Measurements from ENCODE around the gene TRRAP. TPM values are rescaled to one million over a fixed set of nuclear protein-coding genes. Genes with fewer than 3 reads are reported as not detected.

TRRAP gene
- total RNA-seq, 1 donor from 2014 or later = 35.6 TPM

DNA sequence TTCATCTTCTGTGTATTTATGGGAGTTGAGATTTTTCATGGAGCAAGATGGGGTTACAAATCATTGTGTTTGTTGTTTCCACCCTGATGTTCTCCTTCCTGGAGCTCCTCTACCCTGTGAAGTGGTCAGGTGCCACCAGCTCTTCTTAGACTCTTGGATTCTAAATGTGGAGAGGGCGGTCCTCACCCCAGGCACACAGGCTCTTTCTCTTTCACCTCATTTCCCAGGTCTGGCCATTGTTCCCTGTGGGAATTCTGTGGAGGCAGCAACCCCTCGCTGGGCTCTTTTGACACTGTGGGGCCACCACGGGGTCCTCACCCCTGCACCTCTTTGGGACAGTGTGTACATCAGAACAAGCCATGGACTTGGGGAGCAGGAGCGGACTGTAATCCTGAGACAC lies 95.9 kb downstream of the TRRAP start:
- ATAC-seq (no peak), DNase-seq (peak; percentile 32)
- Histone ChIP-seq H3K27me3 (no peaks in the 10 kb centered on the region), H3K4me1 (no peaks in the 10 kb centered on the region), H3K27ac (no peak overlapping the region), H3K36me3 (peaks cover 100% of the 10 kb centered on the region), H3K4me3 (no peak overlapping the region), H3K9me3 (no peaks in the 10 kb centered on the region)
- TF ChIP-seq CTCF (IDR thresholded peaks at IDR 0.05) = no peak
- intact Hi-C loops (cut with DNase I) = loop anchor here (10.0 kb wide), 1 partner anchor 69 kb away; no protein-coding TSS in a partner anchor

GRCh38 chr7:98974906-98975816 lies 96.8 kb downstream of the TRRAP start:
- intact Hi-C loops (cut with DNase I) = loop anchor here (10.0 kb wide), 1 partner anchor 70 kb away; no protein-coding TSS in a partner anchor
- H3K4me3 ChIP-seq = no peak overlapping the region
- H3K27ac ChIP-seq = no peak overlapping the region
- H3K4me1 ChIP-seq = no peaks in the 10 kb centered on the region
- peaks cover 100% of the 10 kb centered on the region for H3K36me3 ChIP-seq
- no peak for TF ChIP-seq CTCF (IDR thresholded peaks at IDR 0.05)
- ATAC-seq (no peak), DNase-seq (no peak)
- H3K27me3 ChIP-seq = no peaks in the 10 kb centered on the region
- H3K9me3 ChIP-seq = no peaks in the 10 kb centered on the region

DNA sequence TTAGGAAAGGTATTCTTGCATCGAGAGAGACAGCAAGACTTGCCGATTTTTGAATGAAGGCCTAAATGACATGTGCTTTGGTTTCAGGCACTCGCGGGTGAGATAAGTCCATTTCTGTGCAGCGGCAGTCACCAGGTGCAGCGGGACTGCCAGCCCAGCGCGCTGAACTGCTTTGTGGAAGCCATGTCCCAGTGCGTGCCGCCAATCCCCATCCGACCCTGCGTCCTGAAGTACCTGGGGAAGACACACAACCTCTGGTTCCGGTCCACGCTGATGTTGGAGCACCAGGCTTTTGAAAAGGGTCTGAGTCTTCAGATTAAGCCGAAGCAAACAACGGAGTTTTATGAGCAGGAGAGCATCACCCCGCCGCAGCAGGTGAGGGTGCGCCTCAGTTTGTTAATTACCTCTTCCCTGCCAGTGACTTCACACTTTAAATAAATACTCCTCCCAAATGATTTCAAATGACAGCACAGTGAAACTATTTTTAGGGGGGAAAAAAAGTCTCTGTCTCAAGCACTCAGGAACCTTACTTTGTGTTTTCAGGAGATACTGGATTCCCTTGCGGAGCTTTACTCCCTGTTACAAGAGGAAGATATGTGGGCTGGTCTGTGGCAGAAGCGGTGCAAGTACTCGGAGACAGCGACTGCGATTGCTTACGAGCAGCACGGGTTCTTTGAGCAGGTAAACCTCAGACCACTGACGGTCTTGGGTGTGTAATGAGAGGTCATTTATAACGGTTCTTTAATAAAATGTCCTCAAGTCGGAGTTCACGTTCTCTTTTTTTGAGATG lies 98.3 kb downstream of the TRRAP start:
- intact Hi-C loops (cut with DNase I) = loop anchor here (10.0 kb wide), 1 partner anchor 72 kb away; no protein-coding TSS in a partner anchor
- H3K27me3 ChIP-seq = no peaks in the 10 kb centered on the region
- no peaks in the 10 kb centered on the region for H3K4me1 ChIP-seq
- peak; percentile 58 for DNase-seq
- no peak overlapping the region for H3K27ac ChIP-seq
- ATAC-seq = no peak
- no peaks in the 10 kb centered on the region for H3K9me3 ChIP-seq
- H3K4me3 ChIP-seq = no peak overlapping the region
- H3K36me3 ChIP-seq = peaks cover 100% of the 10 kb centered on the region
- no peak for TF ChIP-seq CTCF (IDR thresholded peaks at IDR 0.05)

- Histone ChIP-seq H3K4me3 (no peak overlapping the region), H3K27ac (no peak overlapping the region), H3K4me1 (no peaks in the 10 kb centered on the region), H3K36me3 (peaks cover 100% of the 10 kb centered on the region), H3K9me3 (no peaks in the 10 kb centered on the region), H3K27me3 (no peaks in the 10 kb centered on the region)
- intact Hi-C loops (cut with DNase I) = loop anchor here (10.0 kb wide), 1 partner anchor 74 kb away; no protein-coding TSS in a partner anchor
- no peak for TF ChIP-seq CTCF (IDR thresholded peaks at IDR 0.05)
- ATAC-seq (no peak), DNase-seq (peak; percentile 41)
Observed at GRCh38 chr7:98978672-98979071, 100.3 kb downstream of the TRRAP start.

DNA sequence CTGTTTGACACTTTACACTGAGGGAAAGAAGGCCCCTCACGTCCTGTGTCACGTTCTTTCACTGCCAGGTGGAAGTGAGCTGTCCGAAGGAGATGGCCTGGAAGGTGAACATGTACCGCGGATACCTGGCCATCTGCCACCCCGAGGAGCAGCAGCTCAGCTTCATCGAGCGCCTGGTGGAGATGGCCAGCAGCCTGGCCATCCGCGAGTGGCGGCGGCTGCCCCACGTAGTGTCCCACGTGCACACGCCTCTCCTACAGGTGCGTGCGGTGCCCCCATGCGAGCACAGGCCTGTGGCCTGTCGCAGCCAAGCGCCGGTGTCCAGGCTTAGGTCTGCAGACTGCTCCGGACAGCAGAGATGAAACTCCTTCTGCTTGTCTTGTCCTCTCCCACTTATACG lies 103.4 kb downstream of the TRRAP start:
- intact Hi-C loops (cut with DNase I) = no loop called here

More for the DNA sequence above, 103.4 kb downstream of the TRRAP start:
- no peaks in the 10 kb centered on the region for H3K27me3 ChIP-seq
- ATAC-seq (peak; percentile 10), DNase-seq (no peak)
- H3K9me3 ChIP-seq = no peaks in the 10 kb centered on the region
- H3K4me3 ChIP-seq = no peak overlapping the region
- TF ChIP-seq CTCF (IDR thresholded peaks at IDR 0.05) = no peak
- no peaks in the 10 kb centered on the region for H3K4me1 ChIP-seq
- no peak overlapping the region for H3K27ac ChIP-seq
- H3K36me3 ChIP-seq = peaks cover 100% of the 10 kb centered on the region
